NCI-H510A treated with DMSO at 0.1 percent for 48 hours (cell line): Measurements from ENCODE around the gene TEDDM1.
"Not testable (repeated sequence)": the region's sequence is repeated elsewhere in the genome, so short reads cannot be mapped to it uniquely, and the experiment has no call there.

ENCODE experiments used
- DNase-seq: peaks from one replicate; lab custom pipeline; 2025; lab: John Stamatoyannopoulos, UW

The TEDDM1 gene

DNA sequence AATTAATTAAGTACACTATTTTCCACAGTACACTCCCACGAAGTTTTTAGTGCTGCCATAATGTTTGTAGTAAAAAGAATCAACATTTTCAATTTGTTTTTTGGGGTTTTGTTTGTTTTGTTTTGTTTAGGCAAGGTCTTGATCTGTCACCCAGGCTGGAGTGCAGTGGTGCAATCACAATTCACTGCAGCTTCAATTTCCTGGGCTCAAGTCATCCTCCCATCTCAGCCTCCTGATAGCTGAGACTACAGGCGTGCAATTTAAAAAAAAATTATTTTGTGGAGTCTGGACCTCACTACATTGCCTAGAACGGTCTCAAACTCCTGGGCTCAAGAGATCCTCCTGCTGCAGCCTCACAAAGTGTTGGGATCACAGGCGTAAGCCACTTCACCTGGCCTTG is 20.3 kb downstream of the TEDDM1 start:
- no peak for DNase-seq

DNA sequence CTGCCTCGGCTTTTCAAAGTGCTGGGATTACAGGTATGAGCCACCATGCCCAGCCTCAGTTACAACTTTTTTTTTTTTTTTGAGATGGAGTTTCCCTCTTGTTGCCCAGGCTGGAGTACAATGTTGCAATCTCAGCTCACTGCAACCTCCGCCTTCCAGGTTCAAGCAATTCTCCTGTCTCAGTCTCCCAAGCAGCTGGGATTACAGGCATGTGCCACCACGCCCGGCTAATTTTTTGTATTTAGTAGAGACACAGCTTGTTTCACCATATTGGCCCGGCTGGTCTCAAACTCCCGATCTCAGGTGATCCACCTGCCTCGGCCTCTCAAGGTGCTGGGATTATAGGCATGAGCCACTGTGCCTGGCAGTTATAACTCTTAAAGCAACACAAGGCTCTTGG is 20.7 kb downstream of the TEDDM1 start:
- DNase-seq: not testable (repeated sequence)

DNA sequence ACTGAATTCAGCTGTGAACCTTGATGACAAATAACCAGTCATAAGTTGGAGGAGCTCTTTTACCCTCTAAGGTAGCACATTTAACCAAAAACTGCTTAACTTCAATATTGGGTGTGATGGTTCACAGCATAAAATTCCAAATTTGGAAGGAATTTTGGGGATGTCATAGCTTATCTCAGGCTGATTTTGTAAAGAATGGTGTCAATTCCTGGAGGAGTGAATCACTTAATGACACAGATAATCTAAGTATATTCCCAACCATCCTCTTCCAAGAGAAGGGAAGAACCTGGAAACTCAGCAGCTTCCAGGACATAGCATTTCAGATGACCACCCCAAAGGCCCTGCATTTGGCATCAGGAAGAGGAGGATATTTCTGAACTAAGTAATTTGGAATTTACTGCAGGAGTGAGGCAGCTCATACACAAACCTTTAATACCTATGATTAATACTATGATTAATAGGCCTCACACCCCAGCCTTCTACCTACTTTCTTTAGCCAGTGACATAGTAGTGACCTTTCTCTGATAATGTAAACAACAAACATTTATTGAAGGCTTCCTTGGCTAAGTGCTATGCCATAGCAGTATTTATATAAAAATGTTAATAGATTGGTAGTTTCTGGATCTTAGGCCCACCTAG is 23.4 kb downstream of the TEDDM1 start:
- no peak for DNase-seq

DNA sequence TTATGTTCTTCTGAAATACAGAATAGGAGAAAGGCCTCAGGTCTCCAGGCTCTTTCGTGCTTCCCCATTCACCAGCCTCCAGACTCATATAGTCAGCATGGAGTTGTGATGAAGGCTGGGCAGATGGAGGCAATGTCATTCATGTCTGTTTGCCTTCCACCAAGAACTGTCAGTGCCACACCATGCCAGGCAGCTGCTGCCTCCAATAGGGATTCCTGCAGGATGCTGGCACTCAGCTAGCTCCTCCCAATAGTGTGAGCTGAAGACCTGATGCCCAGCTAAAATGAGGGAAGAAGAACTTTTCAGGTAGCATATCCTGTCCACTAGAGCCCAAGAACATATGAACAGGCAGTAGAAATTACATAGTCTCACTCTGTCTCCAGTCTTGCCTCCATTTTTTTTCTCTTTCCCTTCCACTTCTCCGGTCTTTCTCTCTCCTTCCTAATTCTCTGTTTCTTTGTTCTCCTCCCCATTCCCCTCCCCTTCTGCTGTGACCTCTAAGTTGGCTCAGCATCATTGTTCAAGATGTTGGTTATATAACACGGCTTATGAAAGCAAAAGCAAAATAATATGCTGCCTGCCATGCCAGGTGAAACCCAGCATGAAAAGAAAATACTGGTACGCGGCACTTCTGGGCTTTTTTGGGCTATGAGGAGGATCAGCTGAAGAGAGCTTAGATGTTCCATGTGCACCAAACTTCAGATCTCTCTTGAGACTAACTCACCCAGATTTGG is 26.2 kb downstream of the TEDDM1 start:
- no peak for DNase-seq

DNA sequence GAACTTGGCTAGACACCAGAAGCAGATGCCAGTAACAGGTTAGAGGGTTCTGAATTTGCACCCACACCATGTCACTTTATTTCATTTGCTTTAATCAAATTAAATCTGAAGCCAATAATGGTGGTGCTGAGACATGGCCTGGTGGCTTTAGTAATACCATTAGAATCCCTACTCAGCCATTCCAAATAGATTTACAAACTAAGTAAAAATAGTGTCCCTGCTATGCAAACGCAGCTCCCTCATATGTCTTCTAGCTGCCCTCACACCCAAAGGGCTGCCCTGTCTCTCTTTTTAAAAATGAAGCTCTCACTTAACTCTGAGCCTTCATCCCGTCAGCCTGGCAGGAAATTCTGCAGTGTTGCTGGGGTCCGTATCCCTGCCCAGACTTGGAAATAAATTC is 29.9 kb downstream of the TEDDM1 start:
- DNase-seq: no peak

GRCh38 chr1:182368903-182369302 is 31.6 kb downstream of the TEDDM1 start:
- no peak for DNase-seq

GRCh38 chr1:182368358-182368757 is 32.1 kb downstream of the TEDDM1 start:
- no peak for DNase-seq

DNA sequence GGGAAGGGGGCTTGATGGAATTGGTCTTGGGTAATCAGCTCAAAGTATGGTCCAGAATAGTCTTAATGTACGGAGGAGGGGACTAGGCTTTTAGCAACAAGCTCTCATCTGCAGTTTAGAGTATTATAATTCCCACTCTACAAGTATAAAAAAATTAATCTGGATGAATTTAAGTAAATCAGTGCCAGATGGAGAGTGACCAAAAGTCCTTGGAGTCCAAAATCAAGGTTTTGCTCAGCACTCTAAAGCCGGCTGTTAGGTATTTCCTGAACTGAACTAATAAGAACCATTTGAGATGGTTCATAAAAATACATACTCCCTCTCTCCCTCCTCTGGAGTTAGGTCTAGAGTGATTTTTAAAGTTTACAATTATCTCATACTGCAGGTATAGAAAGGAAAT is 32.5 kb downstream of the TEDDM1 start:
- no peak for DNase-seq

- no peak for DNase-seq
Measured at GRCh38 chr1:182366596-182366995, 33.9 kb downstream of the TEDDM1 start.

DNA sequence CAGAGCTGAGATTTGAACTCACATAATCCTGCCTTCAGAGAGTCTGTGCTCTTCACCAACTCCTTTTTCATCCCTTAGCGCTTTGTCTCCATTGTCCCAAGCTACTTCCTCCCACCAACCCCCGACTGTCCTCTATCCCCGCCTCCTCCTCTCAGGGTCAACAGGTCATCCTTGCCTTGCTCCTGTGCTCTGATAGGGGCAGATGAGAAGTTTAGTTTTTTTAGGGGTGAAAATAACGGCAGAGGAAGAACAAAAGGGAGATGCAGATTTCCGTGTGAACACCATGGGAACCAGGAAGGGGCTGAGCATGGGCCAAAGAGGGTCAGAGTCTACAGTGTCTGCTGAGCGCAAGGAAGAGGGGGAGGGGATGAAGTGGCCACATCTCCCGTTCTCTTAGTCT is 40.8 kb downstream of the TEDDM1 start:
- DNase-seq: no peak

- peak; percentile 59 for DNase-seq
Measured at GRCh38 chr1:182357913-182358312, 42.6 kb downstream of the TEDDM1 start.

DNA sequence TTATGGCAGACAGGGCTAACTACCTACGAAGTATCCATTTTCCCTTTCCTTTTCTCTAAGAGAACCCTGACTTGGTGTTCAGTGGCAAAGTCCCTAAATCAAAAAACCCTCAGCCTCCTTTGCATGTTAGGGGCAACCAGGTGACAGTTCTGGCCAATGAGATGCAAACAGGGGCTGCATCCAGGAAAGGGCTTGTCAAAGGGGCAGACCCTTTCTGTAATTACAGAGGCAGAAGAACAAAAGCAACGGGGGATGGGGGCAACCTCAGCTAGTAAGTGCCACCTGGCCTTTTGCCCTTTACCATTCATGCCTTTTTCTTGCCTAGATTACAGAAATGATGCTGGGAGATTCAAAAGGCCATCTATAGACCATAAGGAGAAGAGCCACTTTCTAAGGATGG is 43.3 kb downstream of the TEDDM1 start:
- no peak for DNase-seq

DNA sequence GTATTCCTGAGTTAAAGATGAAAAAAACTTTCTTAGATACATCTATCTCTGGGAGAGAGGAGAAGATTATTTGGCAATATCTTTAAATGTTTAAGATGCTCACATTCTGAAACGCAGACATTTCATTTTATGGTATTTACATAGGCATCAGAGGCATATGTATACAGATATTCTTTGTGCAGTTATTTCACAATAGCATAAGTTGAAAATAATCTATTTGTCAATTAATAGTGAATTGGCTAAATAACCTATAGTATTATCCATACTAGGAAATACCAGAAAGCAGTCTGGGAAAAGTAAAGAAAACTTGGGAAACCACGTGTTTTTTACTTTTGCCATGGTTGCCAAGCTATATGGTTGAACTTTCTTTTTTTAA is 44.8 kb downstream of the TEDDM1 start:
- DNase-seq: no peak

GRCh38 chr1:182351790-182352364 is 48.6 kb downstream of the TEDDM1 start:
- DNase-seq: no peak

DNA sequence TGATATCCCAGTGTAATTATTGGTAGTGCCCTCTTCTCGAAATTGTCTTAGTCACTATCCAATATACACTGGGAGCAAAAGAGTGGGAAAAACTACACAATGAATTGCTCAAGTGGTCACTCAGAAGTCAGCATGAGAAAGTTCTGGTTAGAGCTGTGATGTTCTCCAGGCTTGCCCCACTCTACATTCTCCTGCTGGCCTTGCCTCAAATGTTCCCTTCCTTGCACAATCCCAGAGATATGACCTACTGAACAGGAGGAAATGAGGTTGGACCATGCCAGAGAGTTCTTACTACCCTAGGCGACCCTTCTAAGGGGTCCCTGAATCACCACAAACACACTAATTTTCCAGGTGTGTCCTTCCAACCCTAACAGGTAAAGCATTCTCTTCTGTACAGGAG is 49.6 kb downstream of the TEDDM1 start:
- DNase-seq: no peak

- no peak for DNase-seq
Measured at GRCh38 chr1:182348961-182349747, 51.3 kb downstream of the TEDDM1 start.
